ENCODE results near the gene SFT2D1.

Gene SFT2D1

GRCh38 chr6:166333172-166333995, 9.0 kb downstream of the SFT2D1 start:
- no peak for DNase-seq

DNA sequence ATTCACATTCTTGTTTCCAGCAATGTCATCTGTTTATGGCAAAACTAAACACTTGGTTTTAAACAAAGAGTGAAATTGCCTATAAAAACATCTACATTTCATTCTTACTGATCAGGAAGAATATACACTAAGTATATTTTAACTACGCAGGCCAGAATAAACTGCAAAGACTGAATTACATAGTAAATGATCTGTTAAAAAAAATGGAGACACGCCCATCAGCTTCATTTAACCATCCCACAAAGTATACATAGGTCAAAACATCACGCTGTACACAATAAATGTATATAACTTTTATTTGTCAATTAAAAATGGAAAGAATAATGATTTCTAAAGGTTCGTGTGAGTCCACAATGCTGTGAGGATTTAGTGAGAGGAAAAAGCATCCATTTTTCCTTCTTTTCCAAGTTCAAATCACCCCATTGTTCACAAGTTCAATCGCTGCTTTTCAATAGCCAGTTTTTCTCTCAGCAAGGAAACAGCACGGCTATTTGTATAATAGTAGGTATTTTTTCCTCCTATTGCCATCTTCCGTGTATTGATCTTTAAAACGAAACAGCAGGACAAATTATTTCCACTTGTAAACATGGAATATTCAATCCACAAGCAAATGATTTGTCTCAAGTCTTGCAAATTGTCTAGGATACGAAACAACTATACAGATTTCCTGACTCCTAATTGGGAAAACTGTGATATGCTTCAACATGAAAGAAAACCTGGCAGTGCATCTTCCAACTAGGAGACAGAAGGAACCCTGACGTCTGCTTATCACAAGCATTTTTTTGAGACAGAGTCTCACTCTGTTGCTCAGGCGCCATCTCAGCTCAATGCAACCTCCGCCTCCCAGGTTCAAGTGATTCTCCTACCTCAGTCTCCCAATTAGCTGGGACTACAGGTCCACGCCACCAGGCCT, 10.6 kb downstream of the SFT2D1 start:
- DNase-seq = no peak

DNA sequence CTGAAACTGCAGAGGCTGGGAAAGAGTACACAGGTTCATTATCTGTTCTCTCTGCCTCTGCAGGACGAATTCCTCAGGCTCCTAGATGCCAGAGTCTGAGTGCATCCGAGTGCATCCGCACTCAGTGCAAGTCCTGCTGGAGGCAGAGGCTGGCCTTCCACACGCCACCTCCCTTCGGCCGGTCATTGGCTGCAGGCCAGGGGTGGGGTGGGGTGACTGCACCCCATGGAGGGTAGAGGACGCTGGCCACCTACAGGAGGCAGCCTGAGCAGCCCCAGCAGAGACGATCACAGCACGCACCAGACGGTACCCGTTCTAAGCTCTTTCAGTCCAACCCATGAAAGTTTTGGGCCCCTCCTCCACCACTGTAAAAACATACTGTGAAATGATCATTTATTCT, 11.7 kb downstream of the SFT2D1 start:
- DNase-seq = no peak

DNA sequence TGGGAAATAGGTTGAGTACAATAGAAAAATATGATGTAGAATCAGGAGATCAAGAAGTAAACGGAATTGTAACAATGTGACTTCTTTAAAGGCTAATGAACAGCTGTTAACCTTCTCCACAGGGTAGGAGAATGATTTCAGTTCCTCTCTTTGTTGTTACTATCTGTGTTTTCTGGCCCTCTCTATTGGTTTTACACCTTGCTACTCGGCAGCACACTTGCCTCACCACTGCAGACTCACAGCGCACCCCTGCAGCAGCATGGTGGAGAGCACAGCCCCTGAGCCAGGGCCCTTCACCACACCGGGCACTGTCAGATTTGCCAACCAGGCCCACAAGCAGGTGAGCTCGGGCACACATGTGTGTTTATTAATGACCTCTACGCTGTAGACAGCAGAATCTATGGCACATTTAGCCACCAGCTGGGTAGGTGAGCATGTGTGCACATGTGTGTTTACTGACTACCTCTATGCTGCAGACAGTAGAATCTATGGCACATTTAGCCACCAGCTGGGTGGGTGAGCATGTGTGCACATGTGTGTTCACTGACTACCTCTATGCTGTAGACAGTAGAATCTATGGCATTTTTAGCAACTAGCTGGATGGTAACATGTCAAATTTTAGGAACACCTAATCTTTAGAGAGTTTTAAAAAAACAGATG, 16.8 kb downstream of the SFT2D1 start:
- no peak for DNase-seq

GRCh38 chr6:166323395-166323794, 18.9 kb downstream of the SFT2D1 start:
- DNase-seq = no peak

- no peak for DNase-seq
Observed at GRCh38 chr6:166318649-166319600, 23.4 kb downstream of the SFT2D1 start.

- DNase-seq = no peak
Observed at GRCh38 chr6:166318227-166318626, 24.1 kb downstream of the SFT2D1 start.

GRCh38 chr6:166317261-166318212, 24.8 kb downstream of the SFT2D1 start:
- no peak for DNase-seq

DNA sequence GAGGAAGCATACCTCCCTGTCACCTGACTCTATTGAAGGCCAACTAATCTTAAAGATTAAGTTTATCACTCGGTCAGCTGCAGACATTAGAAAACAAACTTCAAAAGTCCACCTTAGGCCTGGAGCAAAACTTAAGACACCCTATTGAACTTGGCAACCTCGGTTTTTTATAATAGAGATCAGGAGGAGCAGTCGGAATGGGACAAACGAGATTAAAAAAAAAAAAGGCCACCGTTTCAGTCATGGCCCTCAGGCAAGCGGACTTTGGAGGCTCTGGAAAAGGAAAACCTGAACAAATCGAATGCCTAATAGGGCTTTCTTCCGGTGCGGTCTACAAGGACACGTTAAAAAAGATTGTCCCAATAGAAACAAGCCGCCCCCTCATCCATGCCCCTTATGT, 26.9 kb downstream of the SFT2D1 start:
- no peak for DNase-seq

DNA sequence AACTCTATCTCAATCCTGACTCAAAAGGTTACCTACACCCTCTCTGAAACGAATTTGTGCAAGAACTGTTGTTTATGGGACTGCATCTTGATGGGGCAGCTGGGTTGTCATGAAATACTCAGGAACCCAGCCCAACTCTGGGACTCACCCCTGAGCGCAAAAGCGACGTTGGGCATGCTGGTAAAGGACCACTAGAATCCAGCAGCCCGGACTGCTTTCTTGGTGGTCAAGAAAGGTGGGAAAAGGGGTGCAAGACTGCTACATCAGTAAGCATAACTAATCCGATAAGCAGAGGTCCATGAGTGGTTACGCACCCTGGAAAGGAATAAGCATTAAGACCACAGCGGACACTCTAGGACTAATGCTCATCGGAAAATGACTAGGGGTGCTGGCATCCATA, 27.9 kb downstream of the SFT2D1 start:
- no peak for DNase-seq

GRCh38 chr6:166313255-166314070, 28.9 kb downstream of the SFT2D1 start:
- DNase-seq = peak in 2 of 4 experiments; percentile 14 to 20

DNA sequence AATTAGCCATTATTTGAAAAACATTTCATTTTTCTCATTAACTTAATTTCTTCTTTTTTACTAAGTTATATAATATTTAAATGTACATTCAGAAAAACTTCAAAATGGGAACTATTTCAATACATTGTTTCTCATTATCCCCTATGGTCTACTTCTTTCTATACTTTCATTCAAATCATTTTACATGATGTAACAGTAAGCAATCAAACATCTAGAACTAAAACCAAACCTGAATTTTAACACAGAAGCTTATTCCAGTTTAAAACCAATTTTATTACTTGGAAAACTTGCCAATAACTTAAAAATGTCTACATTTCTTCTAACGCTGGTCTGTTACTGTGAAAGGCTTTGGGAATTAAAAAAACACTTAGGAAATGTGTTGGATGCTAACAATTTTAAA, 29.5 kb downstream of the SFT2D1 start:
- no peak for DNase-seq

GRCh38 chr6:166310634-166311033, 31.7 kb downstream of the SFT2D1 start:
- DNase-seq = no peak

GRCh38 chr6:166309977-166310376, 32.4 kb downstream of the SFT2D1 start:
- DNase-seq = no peak

DNA sequence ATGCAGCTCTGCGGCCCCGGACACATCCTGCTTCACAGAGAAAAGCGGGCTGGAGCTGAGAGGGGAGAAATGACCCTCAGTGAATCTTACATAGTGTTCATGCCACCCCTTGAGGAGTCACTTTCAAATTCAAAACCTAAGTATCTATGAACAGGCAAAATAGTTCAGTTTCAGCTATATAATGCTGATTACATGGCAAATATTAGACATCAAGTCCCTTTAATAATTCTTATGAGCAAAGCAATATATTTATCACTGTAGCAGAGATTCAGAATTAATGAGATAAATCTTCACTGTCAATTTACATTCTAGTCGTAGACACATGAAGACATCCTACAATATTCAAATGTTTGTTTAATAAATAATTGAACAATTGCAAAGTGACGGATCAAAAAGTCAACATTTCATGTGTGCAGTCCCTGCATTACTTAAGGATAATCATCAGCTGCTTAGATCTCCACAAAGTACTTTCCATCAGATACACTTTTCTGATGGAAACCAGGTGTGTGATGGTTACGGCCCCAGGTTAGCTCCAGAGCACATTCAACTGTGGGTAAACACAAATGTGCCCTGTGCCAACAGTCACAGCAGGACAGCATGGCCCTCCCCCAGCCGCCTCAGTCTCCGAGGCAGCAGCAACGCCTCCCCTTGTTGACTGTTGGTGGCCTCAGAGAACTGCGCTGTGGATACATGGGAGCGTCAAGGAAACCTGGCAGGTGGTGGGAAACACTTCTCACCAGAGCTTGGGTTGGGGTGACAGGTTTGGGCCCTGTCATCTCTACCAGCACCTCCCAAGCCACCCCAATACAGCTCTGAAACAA, 33.4 kb downstream of the SFT2D1 start:
- no peak for DNase-seq

DNA sequence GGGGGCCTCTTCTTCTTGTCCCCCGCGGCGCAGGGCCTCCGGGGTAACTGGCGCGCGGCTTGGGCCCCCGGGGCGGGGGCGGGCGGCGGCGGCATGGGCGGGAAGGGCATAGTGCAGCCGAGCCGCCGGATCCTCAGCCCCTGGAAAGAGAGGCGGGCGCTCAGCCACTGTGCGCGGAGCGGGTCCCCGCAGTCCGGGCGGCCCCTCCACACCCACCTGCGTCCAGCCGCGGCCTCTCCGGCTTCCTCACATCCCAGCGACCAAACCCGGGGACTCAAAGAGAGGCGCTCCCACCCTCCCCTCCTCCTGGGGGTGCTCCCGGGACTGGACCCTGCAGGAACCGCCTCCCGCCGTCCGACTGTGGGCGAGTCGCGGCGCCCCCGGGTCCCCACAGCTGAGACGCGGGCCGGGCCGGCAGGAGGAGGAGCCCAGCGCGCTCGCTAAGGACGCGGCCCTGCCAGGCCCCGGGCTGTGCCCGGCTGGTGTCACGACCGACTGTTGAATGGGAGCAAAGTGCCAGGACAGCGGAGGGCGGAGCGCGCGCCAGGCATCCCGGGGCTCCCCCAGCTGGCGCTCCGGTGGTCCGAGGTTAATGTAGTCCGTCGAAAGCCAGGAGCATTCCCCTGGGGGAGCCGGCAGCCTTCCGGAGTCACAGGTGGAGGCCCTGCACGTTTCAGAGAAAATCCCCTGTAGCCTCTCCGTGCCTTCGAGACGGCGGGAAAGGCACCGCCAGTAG, 34.1 kb downstream of the SFT2D1 start, which contains the start of gene PRR18:
Gene PRR18, minus strand, starts transcription at position 360 of the 736 bp plus-strand sequence. Its CDS starts 250 bp downstream, at position 110.
- no peak for DNase-seq

GRCh38 chr6:166307082-166308032, 35.0 kb downstream of the SFT2D1 start:
- no peak for DNase-seq
